Measurements from ENCODE around the gene LMLN.
"Not testable (repeated sequence)": the region's sequence is repeated elsewhere in the genome, so short reads cannot be mapped to it uniquely, and the experiment has no call there.

LMLN gene

DNA sequence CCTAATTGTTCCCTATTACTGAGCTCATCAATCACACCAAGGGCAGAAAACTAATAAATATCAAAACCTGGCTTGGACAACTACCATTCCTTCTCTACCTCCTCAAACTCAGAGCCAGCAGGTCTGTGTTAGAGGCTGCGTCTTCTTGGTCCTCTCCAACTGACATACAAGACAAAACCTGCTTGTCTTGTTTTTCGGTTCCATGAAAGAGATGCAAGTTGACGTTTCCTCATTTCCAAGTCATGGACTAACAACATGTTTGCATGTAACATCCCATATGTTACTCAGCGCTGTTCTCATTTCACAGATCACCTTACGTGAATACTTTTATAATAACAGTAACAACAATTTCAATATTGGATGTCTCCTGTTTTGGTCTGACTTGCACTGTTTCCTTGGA is 110.9 kb downstream of the LMLN start:
- TF ChIP-seq, protein P1, sequence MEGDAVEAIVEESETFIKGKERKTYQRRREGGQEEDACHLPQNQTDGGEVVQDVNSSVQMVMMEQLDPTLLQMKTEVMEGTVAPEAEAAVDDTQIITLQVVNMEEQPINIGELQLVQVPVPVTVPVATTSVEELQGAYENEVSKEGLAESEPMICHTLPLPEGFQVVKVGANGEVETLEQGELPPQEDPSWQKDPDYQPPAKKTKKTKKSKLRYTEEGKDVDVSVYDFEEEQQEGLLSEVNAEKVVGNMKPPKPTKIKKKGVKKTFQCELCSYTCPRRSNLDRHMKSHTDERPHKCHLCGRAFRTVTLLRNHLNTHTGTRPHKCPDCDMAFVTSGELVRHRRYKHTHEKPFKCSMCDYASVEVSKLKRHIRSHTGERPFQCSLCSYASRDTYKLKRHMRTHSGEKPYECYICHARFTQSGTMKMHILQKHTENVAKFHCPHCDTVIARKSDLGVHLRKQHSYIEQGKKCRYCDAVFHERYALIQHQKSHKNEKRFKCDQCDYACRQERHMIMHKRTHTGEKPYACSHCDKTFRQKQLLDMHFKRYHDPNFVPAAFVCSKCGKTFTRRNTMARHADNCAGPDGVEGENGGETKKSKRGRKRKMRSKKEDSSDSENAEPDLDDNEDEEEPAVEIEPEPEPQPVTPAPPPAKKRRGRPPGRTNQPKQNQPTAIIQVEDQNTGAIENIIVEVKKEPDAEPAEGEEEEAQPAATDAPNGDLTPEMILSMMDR (IDR thresholded peaks at IDR 0.05) = no peak
- TF ChIP-seq ZFX (IDR thresholded peaks at IDR 0.05; ENCODE audit: borderline replicate concordance) = no peak
- no peak overlapping the region for H3K27ac ChIP-seq

DNA sequence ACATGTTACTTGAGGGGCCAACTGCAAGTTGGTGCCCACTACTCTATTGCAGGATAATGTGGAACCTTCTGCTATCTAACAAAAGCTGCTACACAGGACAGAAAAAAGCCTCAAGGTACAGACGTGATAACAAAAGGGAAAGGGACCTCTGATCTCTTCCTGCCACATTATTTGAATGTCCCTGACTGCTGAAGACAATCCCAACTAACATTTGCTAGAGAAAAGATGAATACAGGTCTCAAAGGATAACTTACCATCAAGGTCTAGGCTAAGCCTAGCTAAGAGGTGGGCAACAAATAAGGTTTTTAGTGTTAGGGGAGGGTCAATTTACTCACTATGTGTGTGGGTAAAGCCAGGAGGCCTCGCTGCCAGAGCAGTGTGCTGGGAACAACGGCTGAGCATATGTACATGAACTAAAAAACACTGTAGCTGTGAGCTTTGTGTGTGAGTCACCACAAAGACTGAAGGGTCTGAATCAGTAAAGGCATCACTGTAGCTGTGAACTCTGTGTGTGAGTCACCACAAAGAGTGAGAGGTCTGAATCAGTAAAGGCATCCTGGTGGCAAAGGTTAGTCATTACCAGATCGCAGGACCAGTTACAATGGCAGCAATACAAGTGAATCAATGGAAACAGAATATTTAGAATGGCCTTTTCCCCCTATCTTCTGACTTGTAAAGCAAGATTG is 111.7 kb downstream of the LMLN start:
- H3K27ac ChIP-seq = no peak overlapping the region
- TF ChIP-seq, protein P1 (IDR thresholded peaks at IDR 0.05) = no peak

GRCh38 chr3:198076722-198077308 is 116.8 kb downstream of the LMLN start:
- TF ChIP-seq ZFX (IDR thresholded peaks at IDR 0.05; ENCODE audit: borderline replicate concordance) = no peak
- TF ChIP-seq, protein P1 (IDR thresholded peaks at IDR 0.05) = no peak
- no peak overlapping the region for H3K27ac ChIP-seq

- H3K27ac ChIP-seq = peak overlapping the region; percentile 39; the same call in 1 of the 2 replicates
- no peak for TF ChIP-seq ZFX (IDR thresholded peaks at IDR 0.05; ENCODE audit: borderline replicate concordance)
- TF ChIP-seq, protein P1 (IDR thresholded peaks at IDR 0.05) = no peak
These were observed 119.9 kb downstream of the LMLN start for GRCh38 chr3:198079771-198080520.

GRCh38 chr3:198080521-198081384 is 120.7 kb downstream of the LMLN start:
- H3K27ac ChIP-seq = peak overlapping the region; percentile 39; the same call in 1 of the 2 replicates
- no peak for TF ChIP-seq ZFX (IDR thresholded peaks at IDR 0.05; ENCODE audit: borderline replicate concordance)
- TF ChIP-seq, protein P1 (IDR thresholded peaks at IDR 0.05) = peak; percentile 89

DNA sequence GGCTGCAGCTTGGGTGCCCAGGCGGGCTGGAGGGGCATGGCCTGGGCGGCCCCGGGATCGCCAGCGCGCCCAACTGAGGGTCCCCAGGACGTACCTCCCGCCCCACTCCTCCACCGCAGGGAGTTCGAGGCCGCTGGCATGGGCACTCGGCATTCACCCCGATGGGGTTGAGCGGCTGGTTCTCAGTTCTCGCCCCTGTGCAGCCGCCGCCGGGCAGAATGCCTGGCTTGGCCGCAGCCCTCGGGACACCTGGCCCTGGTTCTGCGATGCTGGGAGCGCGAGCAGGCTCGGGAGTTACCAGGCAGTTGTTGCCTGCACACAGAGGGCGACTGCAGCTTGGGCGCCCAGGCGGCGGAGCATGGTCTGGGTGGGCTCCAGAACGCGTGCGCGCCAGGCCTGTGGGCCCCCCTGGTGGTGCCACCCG is 121.4 kb downstream of the LMLN start:
- H3K27ac ChIP-seq = no peak overlapping the region
- TF ChIP-seq, protein P1 (IDR thresholded peaks at IDR 0.05) = no peak
- TF ChIP-seq ZFX (IDR thresholded peaks at IDR 0.05; ENCODE audit: borderline replicate concordance) = no peak

DNA sequence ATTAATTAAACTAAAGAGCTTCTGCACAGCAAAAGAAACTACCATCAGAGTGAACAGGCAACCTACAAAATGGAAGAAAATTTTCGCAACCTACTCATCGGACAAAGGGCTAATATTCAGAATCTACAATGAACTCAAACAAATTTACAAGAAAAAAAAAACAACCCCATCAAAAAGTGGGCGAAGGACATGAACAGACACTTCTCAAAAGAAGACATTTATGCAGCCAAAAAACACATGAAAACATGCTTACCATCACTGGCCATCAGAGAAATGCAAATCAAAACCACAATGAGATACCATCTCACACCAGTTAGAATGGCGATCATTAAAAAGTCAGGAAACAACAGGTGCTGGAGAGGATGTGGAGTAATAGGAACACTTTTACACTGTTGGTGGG is 122.2 kb downstream of the LMLN start:
- not testable (repeated sequence) for H3K27ac ChIP-seq
